Measurements from ENCODE around the gene DAAM1.
A peak's percentile ranks its signal among the peaks of the same experiment; 100 is the strongest.

Gene DAAM1

GRCh38 chr14:59188461-59189090, at the start of gene DAAM1:
Gene DAAM1, plus strand, starts transcription at chr14:59188667. Its CDS starts 74,811 bp downstream, at chr14:59263478.
- DNase-seq = peak; percentile 98

DNA sequence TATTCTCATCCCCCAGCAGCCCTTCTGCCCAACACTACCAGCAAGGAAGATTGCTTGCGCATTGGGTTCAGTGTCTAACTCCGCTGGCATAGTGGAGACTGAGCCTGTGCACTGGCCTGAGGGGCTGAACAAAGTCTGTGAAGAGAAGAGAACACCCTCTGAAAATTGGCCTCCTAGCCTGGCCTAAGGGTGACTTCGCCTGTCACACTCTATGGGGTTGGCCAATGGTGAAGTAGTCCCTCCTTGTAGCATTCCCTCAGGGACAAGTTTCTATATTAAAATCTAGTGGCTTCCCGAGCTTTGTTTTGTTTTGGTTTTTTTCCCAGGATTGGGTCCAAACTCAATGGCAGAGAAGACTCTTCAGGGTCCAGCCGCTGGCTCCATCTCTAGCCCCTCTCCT, 49.1 kb upstream of the DAAM1 start:
- DNase-seq = no peak

GRCh38 chr14:59140106-59140843, 48.2 kb upstream of the DAAM1 start:
- DNase-seq = no peak

DNA sequence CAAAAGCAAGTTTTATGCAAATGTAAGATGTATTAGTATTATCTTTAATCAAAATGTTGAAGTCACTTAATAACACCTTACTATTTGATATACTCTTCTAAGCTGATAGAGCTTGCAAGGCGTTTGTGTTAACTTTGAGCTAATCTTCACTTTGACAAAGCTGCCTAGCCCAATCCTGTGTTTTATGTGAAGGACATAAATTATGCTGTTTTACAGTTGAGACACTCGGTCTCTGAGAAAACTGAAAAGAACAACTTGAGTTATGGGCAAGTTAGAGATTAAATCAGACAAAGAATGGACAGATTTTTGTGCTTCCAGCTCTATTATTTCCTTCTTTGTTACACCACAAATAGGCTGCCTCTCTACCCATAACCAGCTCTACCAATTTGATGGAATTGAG, 42.0 kb upstream of the DAAM1 start:
- DNase-seq = no peak

- no peak for DNase-seq
Measured at GRCh38 chr14:59147007-59147406, 41.5 kb upstream of the DAAM1 start.

- DNase-seq = no peak
Measured at GRCh38 chr14:59148334-59148900, 40.0 kb upstream of the DAAM1 start.

GRCh38 chr14:59150990-59151389, 37.5 kb upstream of the DAAM1 start:
- DNase-seq = no peak

- no peak for DNase-seq
Measured at GRCh38 chr14:59154373-59154772, 34.1 kb upstream of the DAAM1 start.

GRCh38 chr14:59155886-59156285, 32.6 kb upstream of the DAAM1 start:
- DNase-seq = no peak

DNA sequence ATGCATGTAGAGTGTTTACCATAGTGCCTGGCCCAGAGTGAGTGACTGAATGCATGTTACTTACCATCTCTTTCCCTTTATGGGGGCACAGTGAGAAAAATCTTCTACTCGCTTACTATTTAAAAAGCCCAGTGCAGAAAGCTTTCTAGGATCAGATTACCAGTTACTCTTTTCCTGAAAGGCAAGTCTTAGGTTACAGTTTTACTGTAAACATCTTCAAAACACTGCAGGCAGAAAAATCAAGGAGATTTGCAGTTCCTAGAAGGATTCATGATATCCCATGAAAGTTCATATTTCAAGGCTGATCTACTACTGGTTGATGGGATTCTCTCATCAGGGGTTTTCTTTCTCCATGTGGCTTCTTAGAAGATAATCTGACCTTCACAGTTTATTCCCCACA, 29.3 kb upstream of the DAAM1 start:
- no peak for DNase-seq

DNA sequence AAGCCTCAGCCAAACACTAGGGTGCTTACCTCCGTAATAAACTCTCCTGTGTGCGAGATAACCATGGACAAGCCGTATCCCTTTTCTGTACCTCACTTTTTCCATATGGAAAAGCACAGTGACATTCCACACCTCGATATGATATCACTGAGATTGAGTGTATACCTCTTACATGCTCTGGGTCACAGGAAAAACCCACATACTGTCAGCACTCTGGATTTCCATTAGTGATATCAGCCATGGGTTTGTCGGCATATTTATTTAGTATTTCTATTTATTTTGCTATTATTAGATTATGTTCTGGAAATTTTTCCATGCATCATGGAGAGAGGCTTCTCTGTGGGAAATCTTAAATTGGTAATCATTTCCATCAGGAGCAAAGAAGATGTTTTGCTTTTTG, 28.0 kb upstream of the DAAM1 start:
- DNase-seq = no peak

DNA sequence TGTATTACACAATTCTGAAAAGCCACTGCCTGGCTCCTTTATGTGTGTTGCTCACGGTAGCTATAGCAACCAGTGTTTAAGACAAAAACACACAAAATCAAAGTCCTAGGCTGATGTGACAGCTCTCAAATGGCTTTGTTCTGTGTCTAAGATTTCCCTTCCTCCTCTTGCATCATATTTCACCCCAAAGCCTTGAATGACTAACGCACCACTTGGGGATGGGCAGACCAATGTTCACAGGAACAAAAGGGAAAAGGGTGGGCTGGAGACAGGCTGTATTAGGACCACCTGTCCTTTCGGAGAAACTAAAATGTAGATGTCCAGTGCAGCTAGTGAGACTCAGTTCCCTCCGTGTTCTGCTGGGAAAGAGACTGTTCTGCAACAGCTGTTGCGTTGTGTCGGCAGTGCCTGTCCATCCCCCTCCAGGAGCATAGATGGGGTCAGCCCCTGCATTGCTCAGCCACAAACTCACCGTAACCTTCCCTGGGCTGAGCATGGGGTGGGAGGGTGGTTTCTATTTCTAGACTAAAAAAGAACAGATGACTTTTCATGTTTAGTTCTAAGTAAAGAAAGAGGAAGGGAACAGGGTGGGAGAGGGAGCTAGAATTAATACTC, 26.8 kb upstream of the DAAM1 start:
- DNase-seq = no peak

GRCh38 chr14:59166258-59166657, 22.2 kb upstream of the DAAM1 start:
- no peak for DNase-seq

- DNase-seq = no peak
Measured at GRCh38 chr14:59175404-59175803, 13.1 kb upstream of the DAAM1 start.

GRCh38 chr14:59176765-59177164, 11.7 kb upstream of the DAAM1 start:
- no peak for DNase-seq

- no peak for DNase-seq
Measured at GRCh38 chr14:59177262-59177661, 11.2 kb upstream of the DAAM1 start.

DNA sequence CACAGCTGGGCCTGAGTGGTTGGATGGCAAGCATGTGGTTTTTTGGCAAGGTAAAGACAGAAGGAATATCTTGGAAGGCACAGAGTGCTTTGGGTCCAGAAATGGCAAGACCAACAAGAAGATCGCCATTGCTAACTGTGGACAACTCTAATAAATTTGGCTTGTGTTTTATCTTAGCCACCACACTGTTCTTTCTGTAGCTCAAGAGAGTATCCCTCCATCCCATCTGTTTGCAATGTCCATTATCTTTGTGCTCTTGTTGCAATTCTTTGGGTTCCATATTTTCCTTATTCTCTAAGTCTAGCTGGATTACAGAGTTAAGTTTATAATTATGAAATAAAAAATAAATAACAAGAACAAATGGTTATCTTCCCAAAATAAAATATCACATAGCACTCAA, 6.7 kb upstream of the DAAM1 start:
- DNase-seq = no peak

DNA sequence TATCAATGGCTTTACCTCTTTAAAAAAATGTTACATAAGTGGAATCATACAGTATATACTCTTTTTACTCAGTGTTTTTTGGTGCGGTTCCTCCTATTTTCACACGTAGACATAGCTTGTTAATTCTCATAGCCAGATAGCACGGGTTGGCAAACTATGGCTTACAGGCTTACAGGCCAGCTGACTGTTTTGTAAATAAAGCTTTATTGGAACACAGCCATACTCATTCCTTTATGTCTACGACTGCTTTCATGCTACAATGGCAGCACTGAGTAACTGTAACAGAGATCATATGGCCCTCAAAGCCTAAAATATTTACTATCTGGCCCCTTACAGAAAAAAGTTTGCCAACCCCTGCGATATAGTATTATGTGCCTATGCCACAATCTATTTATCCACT, 5.8 kb upstream of the DAAM1 start:
- DNase-seq = no peak

DNA sequence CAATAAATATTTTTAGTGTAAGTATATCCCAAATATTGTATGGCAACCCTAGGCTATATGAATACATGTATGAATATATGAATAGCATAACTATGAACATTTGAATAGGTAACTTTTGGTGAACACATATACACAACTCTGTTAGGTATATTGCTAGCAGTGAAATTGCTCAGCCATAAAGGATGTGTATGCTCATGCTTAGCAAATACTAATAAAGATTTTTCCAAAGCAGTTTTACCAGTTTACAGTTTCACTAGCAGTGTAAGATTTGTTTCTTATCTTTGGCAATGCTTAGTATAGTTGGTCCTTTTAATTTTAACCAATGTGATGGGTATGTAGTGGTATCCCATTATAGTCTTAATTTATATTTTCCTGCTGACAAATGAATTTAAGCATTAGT, 5.3 kb upstream of the DAAM1 start:
- no peak for DNase-seq

- no peak for DNase-seq
Measured at GRCh38 chr14:59184396-59184795, 4.1 kb upstream of the DAAM1 start.

DNA sequence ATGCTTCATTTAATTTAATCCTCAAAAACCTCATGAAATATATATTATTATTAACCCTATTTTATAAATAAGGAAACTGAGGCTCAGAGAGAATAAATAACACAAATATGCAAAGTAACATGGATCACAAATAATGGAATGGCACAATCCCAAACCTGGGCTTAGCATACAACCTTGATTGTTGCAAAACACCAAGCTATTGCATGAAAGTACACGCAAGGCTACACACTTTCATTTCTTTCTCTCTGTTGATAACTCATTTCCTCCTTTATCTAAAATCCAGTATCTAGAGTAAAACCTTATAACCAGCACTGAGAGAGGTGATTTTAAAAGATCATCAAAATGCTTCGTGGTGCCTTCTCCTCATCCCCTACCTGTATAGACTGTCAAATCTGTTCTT, 2.8 kb upstream of the DAAM1 start:
- no peak for DNase-seq

DNA sequence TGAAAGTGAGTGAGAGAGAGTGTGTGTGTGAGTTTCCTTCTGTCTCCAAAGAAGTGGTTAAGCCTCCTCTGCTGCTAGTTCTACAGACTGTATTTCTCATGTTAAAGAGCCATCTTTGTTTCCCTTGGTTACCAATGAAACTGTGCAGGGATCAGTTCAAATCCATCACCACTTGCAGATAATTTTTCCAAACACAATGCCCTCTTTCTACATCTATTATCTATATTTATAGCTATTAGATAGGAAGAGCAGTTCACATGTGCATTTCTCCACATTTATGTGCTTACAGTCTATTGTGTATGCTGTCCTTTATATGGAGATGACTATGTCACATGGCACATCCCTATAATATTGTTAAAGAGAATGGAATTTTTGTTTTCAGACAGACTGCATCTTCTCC, 2.2 kb upstream of the DAAM1 start:
- DNase-seq = no peak

DNA sequence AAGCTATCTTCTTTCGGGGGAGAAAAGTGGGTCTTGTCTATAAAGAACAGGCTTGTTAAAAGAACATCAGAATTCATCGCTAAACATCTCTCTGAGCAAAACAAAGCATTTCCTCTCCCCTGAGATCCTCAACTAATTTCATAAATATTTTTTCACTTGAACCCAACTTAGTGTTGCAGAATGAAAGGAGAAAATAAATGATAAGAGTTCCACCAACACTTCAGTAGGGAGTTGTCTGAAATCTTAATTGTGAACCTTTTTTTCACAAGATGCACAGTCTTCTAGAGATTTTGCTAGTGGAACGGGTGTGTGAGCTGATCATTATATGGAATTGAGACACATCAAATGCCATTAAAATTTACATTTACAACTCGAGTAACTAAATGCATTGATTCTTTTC, 1.3 kb upstream of the DAAM1 start:
- DNase-seq = no peak

- DNase-seq = peak; percentile 57 to 61
Measured at GRCh38 chr14:59187802-59188460, 536 bp upstream of the DAAM1 start.
